ENCODE data around the gene MARCHF3. TPM values are rescaled to one million over a fixed set of nuclear protein-coding genes. Genes with fewer than 3 reads are reported as not detected.

The MARCHF3 gene
- total RNA-seq, 1 experiment from 2014 or later, result 5.4 TPM

DNA sequence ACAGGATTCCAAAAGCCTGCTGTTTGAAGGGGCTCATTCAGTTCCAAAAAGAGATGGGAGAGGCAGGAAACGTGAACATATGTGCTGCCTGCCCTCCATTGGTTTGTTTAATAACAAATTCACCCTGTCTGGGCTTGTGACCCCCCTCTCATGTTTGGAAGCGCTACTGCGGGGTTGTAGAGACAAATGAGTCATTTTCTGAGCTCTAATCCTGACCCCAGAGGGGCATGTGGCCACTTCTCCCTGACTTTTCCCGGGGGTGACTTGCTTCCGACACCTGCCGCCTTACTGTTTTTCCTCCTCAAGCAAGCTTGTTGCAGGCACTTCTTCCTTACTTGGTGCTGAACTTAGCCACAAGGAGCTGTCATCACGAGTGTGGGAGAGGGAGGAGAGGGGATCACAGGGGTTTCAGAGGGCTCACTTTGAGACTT lies 177.5 kb downstream of the MARCHF3 start:
- Mint-ChIP-seq H3K4me3 (ENCODE audit: unreplicated experiment) (no peak overlapping the region), H3K27ac (ENCODE audit: low read depth, unreplicated experiment) (no peak overlapping the region), H3K9me3 (ENCODE audit: unreplicated experiment) (no peaks in the 10 kb centered on the region), H3K36me3 (ENCODE audit: insufficient read depth, unreplicated experiment) (no peaks in the 10 kb centered on the region), H3K4me1 (ENCODE audit: insufficient read depth, unreplicated experiment) (no peaks in the 10 kb centered on the region), H3K27me3 (ENCODE audit: insufficient read depth, unreplicated experiment) (no peaks in the 10 kb centered on the region)
- DNase-seq (ENCODE audit: unreplicated experiment), result no peak
- intact Hi-C loops (cut with micrococcal nuclease), result loop anchor here (1.0 kb wide), 1 partner anchor 37 kb away; no protein-coding TSS in a partner anchor
- TF ChIP-seq CTCF (IDR thresholded peaks at IDR 0.05; ENCODE audit: unreplicated experiment), result no peak
- ChIA-PET CTCF (no interaction called here), POLR2A (no interaction called here)
- no TSS peak for BruUV-seq (replicated peaks)

DNA sequence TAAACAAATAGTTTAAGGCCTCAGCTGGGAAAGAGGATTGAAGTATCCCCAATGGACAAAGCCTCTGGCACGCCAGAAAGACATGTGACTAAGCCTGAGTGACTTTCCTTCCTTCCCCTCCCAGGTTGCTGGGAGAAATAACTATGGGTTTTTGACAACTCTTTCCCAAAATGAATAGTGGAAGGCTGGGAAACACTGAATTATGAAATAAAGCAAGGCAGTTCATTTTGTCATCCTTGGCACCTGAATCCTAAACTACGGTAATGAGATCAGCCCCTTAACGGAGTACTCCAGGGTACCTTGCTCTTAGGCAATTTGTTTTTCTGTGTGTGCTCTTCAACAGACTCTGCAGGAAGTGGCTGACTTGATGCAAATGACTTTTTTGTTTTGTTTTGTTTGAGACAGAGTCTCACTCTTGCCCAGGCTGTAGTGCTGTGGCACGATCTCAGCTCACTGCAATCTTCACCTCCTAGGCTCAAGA lies 178.2 kb downstream of the MARCHF3 start:
- no peak for TF ChIP-seq CTCF (IDR thresholded peaks at IDR 0.05; ENCODE audit: unreplicated experiment)
- Mint-ChIP-seq H3K4me3 (ENCODE audit: unreplicated experiment) (no peak overlapping the region), H3K27me3 (ENCODE audit: insufficient read depth, unreplicated experiment) (no peaks in the 10 kb centered on the region), H3K9me3 (ENCODE audit: unreplicated experiment) (no peaks in the 10 kb centered on the region), H3K36me3 (ENCODE audit: insufficient read depth, unreplicated experiment) (no peaks in the 10 kb centered on the region), H3K4me1 (ENCODE audit: insufficient read depth, unreplicated experiment) (no peaks in the 10 kb centered on the region), H3K27ac (ENCODE audit: low read depth, unreplicated experiment) (no peak overlapping the region)
- POLR2A ChIA-PET, result no interaction called here
- CTCF ChIA-PET, result interaction anchor here (0.6 kb wide), 1 partner anchor 1865 kb away, joined by 3 read pairs; no protein-coding TSS in a partner anchor
- no TSS peak for BruUV-seq (replicated peaks)
- intact Hi-C loops (cut with micrococcal nuclease), result loop anchor here (1.0 kb wide), 1 partner anchor 36 kb away; no protein-coding TSS in a partner anchor
- DNase-seq (ENCODE audit: unreplicated experiment), result peak; percentile 15

DNA sequence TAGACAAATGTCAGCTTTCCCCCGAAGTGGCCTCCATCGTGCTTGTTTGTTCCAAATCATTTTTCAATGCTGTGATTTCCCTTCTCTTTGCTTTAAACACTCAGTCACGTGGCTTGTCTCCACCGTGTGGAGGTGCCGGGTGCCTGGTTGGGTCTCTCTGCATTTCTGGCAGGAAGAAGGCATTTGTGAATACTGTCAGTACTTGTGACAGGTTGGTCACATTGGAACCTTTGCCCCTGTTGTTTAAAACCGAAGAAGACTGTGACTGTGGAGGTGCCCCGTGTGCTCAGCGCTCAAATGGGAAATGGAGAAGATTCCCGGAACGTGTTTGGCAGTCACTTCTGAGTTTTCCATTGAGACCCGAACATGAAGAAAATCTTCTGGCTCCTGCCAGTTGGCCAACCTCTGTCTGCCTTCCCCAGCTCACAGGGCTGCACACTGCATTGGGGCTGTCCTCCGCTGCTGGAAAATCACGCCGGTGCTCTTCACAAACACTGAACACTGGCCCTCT lies 178.8 kb downstream of the MARCHF3 start:
- Mint-ChIP-seq H3K4me1 (ENCODE audit: insufficient read depth, unreplicated experiment) (no peaks in the 10 kb centered on the region), H3K27ac (ENCODE audit: low read depth, unreplicated experiment) (no peak overlapping the region), H3K36me3 (ENCODE audit: insufficient read depth, unreplicated experiment) (no peaks in the 10 kb centered on the region), H3K9me3 (ENCODE audit: unreplicated experiment) (no peaks in the 10 kb centered on the region), H3K27me3 (ENCODE audit: insufficient read depth, unreplicated experiment) (no peaks in the 10 kb centered on the region), H3K4me3 (ENCODE audit: unreplicated experiment) (no peak overlapping the region)
- TF ChIP-seq CTCF (IDR thresholded peaks at IDR 0.05; ENCODE audit: unreplicated experiment), result no peak
- ChIA-PET CTCF (interaction anchor here (0.6 kb wide), 1 partner anchor 1864 kb away, joined by 3 read pairs; no protein-coding TSS in a partner anchor), POLR2A (no interaction called here)
- intact Hi-C loops (cut with micrococcal nuclease), result loop anchor here (1.0 kb wide), 1 partner anchor 35 kb away; no protein-coding TSS in a partner anchor
- no TSS peak for BruUV-seq (replicated peaks)
- no peak for DNase-seq (ENCODE audit: unreplicated experiment)

DNA sequence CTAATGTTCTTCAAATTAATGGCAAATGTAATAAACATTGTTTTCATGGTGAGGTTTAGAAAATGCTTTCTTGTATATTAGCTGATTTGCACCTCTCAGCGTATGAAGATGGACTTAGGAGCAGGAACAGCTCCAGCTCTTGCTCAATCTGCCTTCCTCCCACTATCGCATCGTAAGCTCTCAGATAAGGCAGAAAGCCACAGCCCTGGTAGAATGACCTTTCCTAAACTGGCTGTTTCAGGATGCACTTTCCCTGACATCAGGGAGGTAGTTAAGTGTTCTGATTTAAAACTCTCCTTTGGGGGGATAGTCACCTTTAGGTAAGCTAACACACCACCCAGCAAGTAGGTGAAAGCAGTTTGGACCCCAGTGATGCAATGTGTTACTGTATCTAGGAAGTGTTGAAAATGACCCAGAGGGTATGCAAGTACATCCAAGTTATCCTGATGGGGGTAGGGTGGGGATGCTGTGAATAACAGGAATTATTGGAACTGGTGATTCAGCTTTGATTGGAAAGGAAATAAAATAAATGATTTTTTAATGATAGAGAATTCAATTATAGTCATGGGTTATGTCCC lies 181.2 kb downstream of the MARCHF3 start:
- H3K27ac Mint-ChIP-seq (ENCODE audit: low read depth, unreplicated experiment), result no peak overlapping the region
- no TSS peak for BruUV-seq (replicated peaks)
- intact Hi-C loops (cut with micrococcal nuclease), result no loop called here
- no peak for TF ChIP-seq CTCF (IDR thresholded peaks at IDR 0.05; ENCODE audit: unreplicated experiment)
- ChIA-PET CTCF (interaction anchor here (0.7 to 1.5 kb wide), 7 partner anchors 8 to 600 kb away, joined by 3 to 7 read pairs (median 3); no protein-coding TSS in a partner anchor), POLR2A (interaction anchor here (0.6 kb wide), 1 partner anchor 12 kb away, joined by 3 read pairs; no protein-coding TSS in a partner anchor)
- no peaks in the 10 kb centered on the region for H3K4me1 Mint-ChIP-seq (ENCODE audit: insufficient read depth, unreplicated experiment)
- no peaks in the 10 kb centered on the region for H3K36me3 Mint-ChIP-seq (ENCODE audit: insufficient read depth, unreplicated experiment)
- no peak for DNase-seq (ENCODE audit: unreplicated experiment)
- no peaks in the 10 kb centered on the region for H3K27me3 Mint-ChIP-seq (ENCODE audit: insufficient read depth, unreplicated experiment)
- H3K4me3 Mint-ChIP-seq (ENCODE audit: unreplicated experiment), result no peak overlapping the region
- no peaks in the 10 kb centered on the region for H3K9me3 Mint-ChIP-seq (ENCODE audit: unreplicated experiment)

Measured in MCF 10A (cell line).